Small intestine (tissue), 7 donors: ENCODE results near the gene BTRC. TPM values are rescaled to one million over a fixed set of nuclear protein-coding genes. Genes with fewer than 3 reads are reported as not detected.
"Not testable (repeated sequence)": the region's sequence is repeated elsewhere in the genome, so short reads cannot be mapped to it uniquely, and the experiment has no call there.

Source experiments
- DNase-seq, 2 donors: peaks; one replicate each; pipeline versions ENCODE4 v3.0.0 to v3.0.0-alpha.2; 2013
- FAIRE-seq: peaks from 2 replicates; lab custom pipeline; 2012; peaks lifted over from hg19 to GRCh38; lab: Jason Lieb, UNC
- H3K27ac ChIP-seq, 3 donors: one replicate each; pipeline ENCODE4 v1.5.1; 2013; ENCODE audit warnings: low read length in 2 of 3, mild to moderate bottlenecking in 2 of 3, control low read depth in 1 of 3, inconsistent platforms in 1 of 3, low read depth in 1 of 3, moderate library complexity in 1 of 3
- H3K27me3 ChIP-seq, 3 donors: one replicate each; pipeline ENCODE4 v1.6.1; 2013; ENCODE audit warnings: low read length in 3 of 3, inconsistent platforms in 1 of 3; ENCODE audit not compliant: control insufficient read depth in 3 of 3, insufficient read depth in 3 of 3
- H3K36me3 ChIP-seq, 3 donors: one replicate each; pipeline ENCODE4 v1.6.1; 2013; ENCODE audit warnings: low read length in 3 of 3, inconsistent platforms in 1 of 3, low read depth in 1 of 3, mild to moderate bottlenecking in 1 of 3, moderate library complexity in 1 of 3; ENCODE audit not compliant: control insufficient read depth in 3 of 3, insufficient read depth in 2 of 3
- H3K4me1 ChIP-seq, 3 donors: one replicate each; pipeline ENCODE4 v1.6.1; 2013; ENCODE audit warnings: low read length in 2 of 3, inconsistent platforms in 1 of 3, low read depth in 1 of 3, mild to moderate bottlenecking in 1 of 3, moderate library complexity in 1 of 3; ENCODE audit not compliant: control insufficient read depth in 3 of 3, insufficient read depth in 2 of 3
- H3K4me3 ChIP-seq, 3 donors: one replicate each; pipeline ENCODE4 v1.5.1; 2013; ENCODE audit warnings: low read length in 3 of 3, control low read depth in 1 of 3, inconsistent platforms in 1 of 3, low read depth in 1 of 3, mild to moderate bottlenecking in 1 of 3, moderate library complexity in 1 of 3
- H3K9me3 ChIP-seq, 2 donors: one replicate each; pipeline ENCODE4 v1.6.1; 2013; ENCODE audit warnings: low read depth in 1 of 2, low read length in 1 of 2; ENCODE audit not compliant: control insufficient read depth in 2 of 2, insufficient read depth in 1 of 2
- WGBS, 3 donors: extraction: QIAGEN DNeasy Blood & Tissue Kit; methylation state at CpG; one replicate each; pipeline ENCODE4 v1.1.7; 2013; 5-methylcytosine and 5-hydroxymethylcytosine counted together
- polyA plus RNA-seq, 4 donors: library from polyadenylated mRNA; stranded (reverse) in 3 of 4; unstranded in 1 of 4; fragments of 200-250 nt in 3 of 4; fragments of 120-200 nt in 1 of 4; gene quantifications; one replicate each; pipeline versions ENCODE4 v1.2.1 to v1.2.3, GENCODE V29; 2013
- donor health status: healthy with polysubstance abuse.
- donor health status: control.
- donor health status: control.
- donor health status: Bipolar disorder and iron deficiency.
- donor health status: healthy.

BTRC gene
- polyA plus RNA-seq, 4 donors, result 3.0 to 12.5 (median 4.9) TPM

DNA sequence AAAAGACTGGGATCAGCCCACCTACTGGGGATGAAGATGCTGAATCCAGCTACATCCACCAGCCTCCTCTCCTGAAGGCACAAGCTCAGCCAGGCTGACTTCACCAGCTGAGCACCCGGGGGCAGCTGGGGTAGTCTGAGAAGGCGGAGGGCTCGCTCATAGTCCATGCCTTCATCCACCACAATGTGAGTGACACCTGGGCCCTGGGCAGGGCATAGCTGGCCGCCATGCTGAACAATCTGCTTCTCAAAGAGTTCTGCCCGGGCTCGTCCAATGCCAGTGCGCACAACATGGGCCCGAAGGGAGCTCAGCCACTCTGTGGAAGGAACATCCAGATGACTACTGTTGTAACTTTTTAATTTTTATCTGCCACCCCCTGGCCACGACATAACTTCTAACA lies 231.9 kb downstream of the BTRC start:
- no peak overlapping the region for H3K4me3 ChIP-seq
- peaks cover 7 to 13% (median 9%) of the 10 kb centered on the region in 3 donors for H3K4me1 ChIP-seq
- H3K9me3 ChIP-seq, result no peaks in the 10 kb centered on the region
- FAIRE-seq (no peak), DNase-seq (no peak)
- H3K27me3 ChIP-seq, result no peaks in the 10 kb centered on the region
- H3K27ac ChIP-seq, result no peak overlapping the region
- WGBS, 3 donors, result 96 to 99% (median 98%) methylated on average over 9 of the region's 9 CpGs
- H3K36me3 ChIP-seq, result peaks cover 0 to 40% (median 8%) of the 10 kb centered on the region in 3 donors

DNA sequence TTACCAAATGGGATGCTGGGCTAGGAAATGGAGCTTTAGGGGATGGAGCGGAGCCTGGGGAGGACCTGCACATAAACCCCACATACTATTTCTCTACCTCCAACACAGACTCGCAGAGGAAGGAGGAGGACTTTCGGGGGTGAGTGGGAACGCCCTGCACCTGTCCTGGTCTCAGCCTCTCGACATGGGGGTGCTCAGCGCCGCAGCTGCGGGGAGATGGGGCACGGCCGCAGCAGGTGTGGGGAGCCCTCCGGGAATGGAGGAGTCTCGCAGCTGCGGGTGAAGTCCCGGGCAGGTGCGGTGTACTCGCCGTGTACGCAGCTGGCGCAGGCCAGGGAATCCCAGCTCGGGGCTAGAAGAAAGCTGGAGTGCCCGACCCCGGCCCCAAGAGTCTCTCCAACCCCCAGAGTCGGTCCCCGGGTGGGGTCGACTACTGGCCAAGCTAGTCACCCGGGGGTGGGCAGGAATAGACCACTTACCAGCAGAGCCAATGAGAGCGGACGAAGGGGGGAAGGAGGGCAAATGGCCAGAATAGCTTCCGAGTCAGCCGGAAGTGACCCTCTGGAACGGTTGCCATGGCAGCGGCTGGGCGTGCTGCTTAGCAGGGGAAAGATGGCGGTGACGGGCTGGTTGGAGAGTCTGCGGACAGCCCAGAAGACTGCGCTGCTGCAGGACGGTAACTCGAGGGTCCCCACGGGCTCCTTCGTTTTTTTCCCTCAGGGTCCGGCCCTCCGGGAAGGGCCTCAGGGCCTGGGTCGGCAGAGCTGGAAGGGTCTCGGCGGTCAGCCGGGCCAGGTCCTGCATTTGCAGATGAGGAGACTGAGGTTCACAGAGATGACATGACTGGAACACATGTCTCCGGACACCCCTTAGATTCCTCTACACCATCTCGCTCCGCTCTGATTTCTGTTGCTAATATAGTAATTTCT lies 234.0 kb downstream of the BTRC start, which contains the start of the genes DPCD and POLL:
DPCD (plus strand) TSS at position 597 of the 929 bp plus-strand sequence; CDS start at position 613, 16 bp downstream.
POLL (minus strand) TSS at position 533 of the 929 bp plus-strand sequence. CDS start 897 bp downstream, outside the sequence.
- Histone ChIP-seq H3K27ac (peak within 1 kb of the TSS in 2 of 3 donors; percentile 46 to 71), H3K9me3 (no peaks in the 10 kb centered on the region), H3K27me3 (no peaks in the 10 kb centered on the region), H3K4me3 (peak within 1 kb of the TSS; percentile 76 to 98 (median 89)), H3K4me1 (peaks cover 7 to 13% (median 9%) of the 10 kb centered on the region in 3 donors), H3K36me3 (peaks cover 0 to 23% (median 6%) of the 10 kb centered on the region in 3 donors)
- 0 to 2% (median 1%) methylated on average over 44 to 50 of the region's 50 CpGs for WGBS, 3 donors
- peak; percentile 96 to 98 for DNase-seq
- FAIRE-seq, result no peak

DNA sequence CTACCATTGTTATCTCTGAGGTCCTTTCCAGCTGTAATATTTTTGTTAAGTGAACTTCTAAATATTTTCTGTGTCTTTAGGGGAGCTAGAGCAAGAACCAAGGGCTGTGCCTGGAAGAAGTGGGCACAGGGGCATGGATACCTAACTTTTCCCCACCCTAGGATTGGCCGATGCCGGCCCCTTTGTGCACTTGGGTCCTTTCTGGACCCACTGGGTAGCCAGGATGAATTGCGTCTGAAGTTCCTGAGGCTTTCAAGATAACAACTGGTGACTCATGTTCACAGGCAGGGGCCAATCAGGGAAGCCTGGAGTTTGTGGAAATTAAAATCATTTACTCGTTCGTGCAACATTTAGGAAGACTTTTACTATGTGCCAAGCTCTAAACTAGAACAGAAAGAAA lies 234.9 kb downstream of the BTRC start:
- Histone ChIP-seq H3K36me3 (peaks cover 0 to 16% (median 2%) of the 10 kb centered on the region in 3 donors), H3K9me3 (no peaks in the 10 kb centered on the region), H3K27me3 (no peaks in the 10 kb centered on the region), H3K27ac (no peak overlapping the region), H3K4me1 (peaks cover 7 to 13% (median 9%) of the 10 kb centered on the region in 3 donors), H3K4me3 (peak overlapping the region in 2 of 3 donors; percentile 76 to 98)
- DNase-seq (peak; percentile 44 to 53), FAIRE-seq (no peak)
- 25 to 60% (median 46%) methylated on average over 5 of the region's 5 CpGs for WGBS, 3 donors

DNA sequence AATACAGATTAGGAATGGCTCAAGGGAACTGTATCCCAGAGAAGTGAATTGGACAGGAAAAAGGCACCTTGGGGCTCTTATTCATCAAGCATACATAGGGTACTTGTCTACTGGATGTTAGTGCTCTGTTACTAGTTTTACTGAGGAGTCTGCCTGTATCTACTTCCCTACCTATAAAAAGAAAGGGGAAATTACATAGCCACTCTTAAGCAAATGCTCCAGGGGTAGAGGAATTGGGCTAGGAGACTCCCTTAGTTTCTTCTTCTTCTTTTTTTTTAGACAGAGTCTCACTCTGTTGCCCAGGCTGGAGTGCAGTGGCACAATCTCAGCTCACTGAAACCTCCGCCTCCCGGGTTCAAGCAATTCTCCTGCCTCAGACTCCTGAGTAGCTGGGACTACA lies 239.4 kb downstream of the BTRC start:
- not testable (repeated sequence) for H3K36me3 ChIP-seq, DNase-seq, H3K4me3 ChIP-seq, H3K27me3 ChIP-seq, H3K9me3 ChIP-seq, H3K27ac ChIP-seq, FAIRE-seq, H3K4me1 ChIP-seq
- 60 to 97% (median 73%) methylated on average over 2 of the region's 2 CpGs for WGBS, 3 donors

DNA sequence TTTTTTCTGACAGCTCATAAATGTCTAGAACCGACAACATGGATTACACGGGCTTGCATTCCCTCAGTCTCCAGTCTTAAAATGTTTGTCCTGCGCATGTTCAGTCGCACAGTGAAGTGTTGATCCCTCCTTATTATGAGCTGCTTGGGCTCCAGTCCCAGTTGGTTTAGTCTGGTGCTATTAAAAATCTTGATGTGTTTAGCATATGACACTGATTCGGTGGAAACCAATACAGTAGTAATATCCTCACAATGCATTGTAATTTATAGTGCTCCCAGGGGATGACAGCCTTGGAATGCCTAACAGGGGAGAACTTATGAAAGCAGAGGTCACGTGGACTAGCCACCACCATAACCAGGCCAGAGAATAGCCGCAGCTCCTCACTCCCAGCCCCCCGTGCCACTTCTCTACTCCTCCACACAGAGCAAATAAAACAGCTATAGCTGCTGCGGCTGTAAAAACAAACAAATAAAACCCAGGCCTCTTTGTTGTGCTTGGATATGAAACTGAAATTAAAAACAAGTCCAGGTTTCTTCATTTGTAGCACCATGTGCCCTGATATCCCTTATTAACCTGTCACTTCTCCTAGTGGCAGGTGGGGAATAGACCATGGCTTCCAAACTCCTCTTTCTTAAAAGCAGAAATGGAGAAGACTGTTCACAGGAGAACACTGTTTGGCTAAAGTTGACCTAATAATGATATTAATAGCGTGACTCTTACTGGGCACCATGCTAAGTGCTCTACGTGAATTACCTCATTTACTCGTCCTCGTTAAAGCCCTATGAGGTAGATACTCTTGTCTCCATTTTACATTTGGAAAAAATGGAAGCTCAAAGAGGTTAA lies 241.8 kb downstream of the BTRC start:
- Histone ChIP-seq H3K27me3 (no peaks in the 10 kb centered on the region), H3K4me3 (no peak overlapping the region), H3K27ac (no peak overlapping the region), H3K36me3 (peaks cover 0 to 11% (median 0%) of the 10 kb centered on the region in 3 donors), H3K9me3 (no peaks in the 10 kb centered on the region), H3K4me1 (peaks cover 0 to 3% (median 0%) of the 10 kb centered on the region in 3 donors)
- no peak for FAIRE-seq
- no peak for DNase-seq
- 75 to 84% (median 80%) methylated on average over 13 of the region's 13 CpGs for WGBS, 3 donors

DNA sequence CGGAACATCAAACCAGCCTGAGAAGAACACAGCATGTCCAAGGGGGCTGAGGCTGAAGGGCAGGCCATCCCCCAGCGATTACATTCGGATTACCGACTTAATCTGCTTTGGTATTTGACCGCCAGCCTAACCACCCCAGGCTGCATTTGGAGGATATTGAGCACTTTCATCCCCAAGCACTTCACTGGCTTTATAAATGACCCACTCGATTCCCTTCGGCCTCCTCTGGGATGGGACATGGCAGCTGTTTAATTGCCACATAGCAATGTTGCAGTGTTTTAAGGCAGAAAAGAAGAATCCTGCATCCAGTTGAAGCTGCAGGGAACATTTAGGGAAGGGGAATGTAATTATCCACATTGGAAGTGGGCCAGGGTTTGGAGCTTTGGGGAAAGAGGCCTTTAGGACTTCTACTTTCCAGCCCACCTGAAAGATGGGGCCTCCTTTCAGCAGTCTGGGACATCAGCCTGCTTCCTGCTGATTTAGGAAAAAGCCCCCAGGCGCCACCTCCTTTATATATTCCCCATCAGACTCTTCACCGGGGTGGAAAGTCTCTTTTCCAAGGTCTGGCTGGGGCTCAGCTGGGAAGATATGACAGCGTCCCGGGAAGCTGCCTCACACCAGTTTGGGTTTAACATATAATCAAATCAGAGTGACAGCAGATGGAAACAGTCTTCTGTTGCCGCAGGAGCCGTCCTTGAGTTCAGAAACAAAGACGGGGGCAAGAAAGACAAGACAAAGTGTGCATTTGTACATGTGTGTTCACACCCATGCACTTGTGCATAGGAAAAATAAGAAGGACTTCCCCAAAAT lies 243.3 kb downstream of the BTRC start:
- no peak for DNase-seq
- Histone ChIP-seq H3K36me3 (peaks cover 0 to 23% (median 0%) of the 10 kb centered on the region in 3 donors), H3K27ac (no peak overlapping the region), H3K4me3 (no peak overlapping the region), H3K27me3 (no peaks in the 10 kb centered on the region), H3K4me1 (peaks cover 0 to 3% (median 0%) of the 10 kb centered on the region in 3 donors), H3K9me3 (no peaks in the 10 kb centered on the region)
- 82 to 93% (median 87%) methylated on average over 14 of the region's 14 CpGs for WGBS, 3 donors
- no peak for FAIRE-seq

DNA sequence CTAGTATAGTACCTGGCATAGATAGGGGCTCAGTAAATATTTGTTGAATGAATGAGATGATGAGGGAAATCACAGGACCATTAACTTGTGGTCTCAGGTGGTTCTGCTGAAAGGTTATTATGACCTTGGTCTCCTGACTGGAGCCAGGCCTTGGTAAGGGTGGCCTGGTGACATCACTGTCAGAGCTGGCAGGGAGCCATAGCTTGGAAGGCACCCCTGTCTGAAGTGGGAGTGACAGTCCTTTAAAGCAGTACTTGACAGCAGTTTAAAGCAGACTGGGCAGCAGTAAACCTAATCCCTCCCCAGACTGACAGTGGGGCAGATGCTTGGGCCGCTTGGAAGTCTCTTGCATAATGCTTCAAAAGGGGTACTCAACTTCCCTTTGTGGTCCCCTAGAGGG lies 247.6 kb downstream of the BTRC start:
- Histone ChIP-seq H3K9me3 (no peaks in the 10 kb centered on the region), H3K4me3 (no peak overlapping the region), H3K4me1 (no peaks in the 10 kb centered on the region), H3K27ac (no peak overlapping the region), H3K36me3 (peaks cover 2 to 43% (median 2%) of the 10 kb centered on the region in 3 donors), H3K27me3 (no peaks in the 10 kb centered on the region)
- WGBS, 3 donors, result 86 to 94% (median 94%) methylated on average over 1 of the region's 1 CpG
- no peak for DNase-seq
- FAIRE-seq, result no peak
